BLaER1 (cell line): ENCODE data around the gene ARFGEF3.

ENCODE experiments used
- H3K27ac ChIP-seq: shearing (Covaris generic); formaldehyde crosslinking; 2 replicates; pipeline ENCODE4 v1.8.1; 2022
- H3K27me3 ChIP-seq: shearing (Covaris generic); formaldehyde crosslinking; 2 replicates; pipeline ENCODE4 v1.8.1; 2022
- H3K36me3 ChIP-seq: shearing (Covaris generic); formaldehyde crosslinking; 2 replicates; pipeline ENCODE4 v1.8.1; 2022
- H3K4me1 ChIP-seq: shearing (Covaris generic); formaldehyde crosslinking; 2 replicates; pipeline ENCODE4 v1.8.1; 2022
- H3K4me2 ChIP-seq: shearing (Covaris generic); formaldehyde crosslinking; 2 replicates; pipeline ENCODE4 v1.8.1; 2022
- H3K4me3 ChIP-seq: shearing (Covaris generic); formaldehyde crosslinking; 2 replicates; pipeline ENCODE4 v1.8.1; 2022
- H3K9ac ChIP-seq: shearing (Covaris generic); formaldehyde crosslinking; 2 replicates; pipeline ENCODE4 v1.8.1; 2022
- H3K9me3 ChIP-seq: shearing (Covaris generic); formaldehyde crosslinking; 2 replicates; pipeline ENCODE4 v1.8.1; 2022
- H4K20me1 ChIP-seq: shearing (Covaris generic); formaldehyde crosslinking; 2 replicates; pipeline ENCODE4 v1.8.1; 2022
- Cebpa-rat ChIP-seq: shearing (Covaris generic); IDR thresholded peaks from 2 replicates; pipeline ENCODE4 v1.8.1; 2022

The ARFGEF3 gene

GRCh38 chr6:138289739-138290138 is 128.0 kb downstream of the ARFGEF3 start:
- Histone ChIP-seq H3K9ac (no peak overlapping the region), H3K4me3 (no peak overlapping the region), H3K4me1 (no peaks in the 10 kb centered on the region), H3K27ac (no peak overlapping the region), H4K20me1 (no peaks in the 10 kb centered on the region), H3K36me3 (no peaks in the 10 kb centered on the region), H3K9me3 (no peaks in the 10 kb centered on the region), H3K4me2 (no peak overlapping the region), H3K27me3 (no peaks in the 10 kb centered on the region)
- TF ChIP-seq Cebpa-rat = no peak

- Histone ChIP-seq H3K4me1 (no peaks in the 10 kb centered on the region), H3K27ac (no peak overlapping the region), H3K27me3 (no peaks in the 10 kb centered on the region), H3K9me3 (no peaks in the 10 kb centered on the region), H3K4me2 (no peak overlapping the region), H3K9ac (no peak overlapping the region), H3K4me3 (no peak overlapping the region), H4K20me1 (no peaks in the 10 kb centered on the region), H3K36me3 (no peaks in the 10 kb centered on the region)
- no peak for TF ChIP-seq Cebpa-rat
Measured at GRCh38 chr6:138290423-138290962, 128.8 kb downstream of the ARFGEF3 start.

DNA sequence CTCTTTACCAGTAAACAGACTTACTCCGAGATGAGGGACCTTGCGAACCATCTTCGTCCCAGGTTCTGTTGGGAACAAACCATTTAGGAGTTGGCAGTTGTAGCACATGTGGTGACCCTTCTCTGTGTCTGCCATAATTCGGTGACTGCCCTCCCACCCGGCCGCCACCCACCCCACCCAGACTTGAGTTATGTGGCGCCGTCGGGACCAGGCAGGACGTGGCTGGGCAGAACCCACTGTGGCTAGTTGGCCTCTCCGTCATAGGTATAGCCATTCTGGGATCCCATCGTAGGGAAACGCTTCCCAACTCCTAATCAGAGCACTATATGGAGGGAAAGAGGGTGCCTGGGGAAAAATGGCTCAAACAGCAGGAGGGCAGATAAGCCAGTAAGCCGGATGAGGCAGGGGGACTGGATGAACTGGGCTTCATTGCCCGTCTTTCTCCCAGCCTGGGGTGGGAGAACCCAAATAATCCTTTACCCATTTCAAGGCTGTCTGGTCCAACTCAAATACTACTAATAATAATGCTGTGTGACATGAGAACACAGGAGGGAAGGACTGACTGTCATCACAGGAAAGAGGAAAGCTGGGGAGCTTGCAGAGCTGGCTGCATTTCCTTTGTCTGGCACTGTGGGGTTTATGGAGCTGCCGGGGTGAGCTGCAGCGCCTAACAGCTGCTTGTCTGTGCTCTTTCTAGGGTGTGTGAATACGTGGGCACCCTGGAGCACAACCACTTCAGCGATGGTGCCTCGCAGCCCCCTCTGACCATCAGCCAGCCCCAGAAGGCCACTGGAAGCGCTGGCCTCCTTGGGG is 129.5 kb downstream of the ARFGEF3 start:
- no peak overlapping the region for H3K4me3 ChIP-seq
- H3K27ac ChIP-seq = no peak overlapping the region
- H4K20me1 ChIP-seq = no peaks in the 10 kb centered on the region
- no peak for TF ChIP-seq Cebpa-rat
- H3K9me3 ChIP-seq = no peaks in the 10 kb centered on the region
- no peak overlapping the region for H3K4me2 ChIP-seq
- no peak overlapping the region for H3K9ac ChIP-seq
- H3K4me1 ChIP-seq = no peaks in the 10 kb centered on the region
- no peaks in the 10 kb centered on the region for H3K36me3 ChIP-seq
- H3K27me3 ChIP-seq = no peaks in the 10 kb centered on the region

GRCh38 chr6:138291849-138292181 is 130.1 kb downstream of the ARFGEF3 start:
- H3K27ac ChIP-seq = no peak overlapping the region
- TF ChIP-seq Cebpa-rat = no peak
- H3K9ac ChIP-seq = no peak overlapping the region
- H3K4me3 ChIP-seq = no peak overlapping the region
- H4K20me1 ChIP-seq = no peaks in the 10 kb centered on the region
- H3K27me3 ChIP-seq = no peaks in the 10 kb centered on the region
- H3K4me2 ChIP-seq = no peak overlapping the region
- no peaks in the 10 kb centered on the region for H3K4me1 ChIP-seq
- no peaks in the 10 kb centered on the region for H3K9me3 ChIP-seq
- H3K36me3 ChIP-seq = no peaks in the 10 kb centered on the region

GRCh38 chr6:138292482-138292881 is 130.7 kb downstream of the ARFGEF3 start:
- H3K9me3 ChIP-seq = no peaks in the 10 kb centered on the region
- H4K20me1 ChIP-seq = no peaks in the 10 kb centered on the region
- no peaks in the 10 kb centered on the region for H3K36me3 ChIP-seq
- no peak overlapping the region for H3K4me2 ChIP-seq
- H3K27me3 ChIP-seq = no peaks in the 10 kb centered on the region
- H3K27ac ChIP-seq = no peak overlapping the region
- no peak overlapping the region for H3K4me3 ChIP-seq
- H3K9ac ChIP-seq = no peak overlapping the region
- TF ChIP-seq Cebpa-rat = no peak
- H3K4me1 ChIP-seq = no peaks in the 10 kb centered on the region

GRCh38 chr6:138293428-138294395 is 132.0 kb downstream of the ARFGEF3 start:
- H3K36me3 ChIP-seq = no peaks in the 10 kb centered on the region
- no peak overlapping the region for H3K4me3 ChIP-seq
- H3K9me3 ChIP-seq = no peaks in the 10 kb centered on the region
- no peaks in the 10 kb centered on the region for H3K27me3 ChIP-seq
- no peaks in the 10 kb centered on the region for H4K20me1 ChIP-seq
- H3K9ac ChIP-seq = no peak overlapping the region
- H3K4me1 ChIP-seq = no peaks in the 10 kb centered on the region
- no peak overlapping the region for H3K4me2 ChIP-seq
- TF ChIP-seq Cebpa-rat = no peak
- H3K27ac ChIP-seq = no peak overlapping the region

DNA sequence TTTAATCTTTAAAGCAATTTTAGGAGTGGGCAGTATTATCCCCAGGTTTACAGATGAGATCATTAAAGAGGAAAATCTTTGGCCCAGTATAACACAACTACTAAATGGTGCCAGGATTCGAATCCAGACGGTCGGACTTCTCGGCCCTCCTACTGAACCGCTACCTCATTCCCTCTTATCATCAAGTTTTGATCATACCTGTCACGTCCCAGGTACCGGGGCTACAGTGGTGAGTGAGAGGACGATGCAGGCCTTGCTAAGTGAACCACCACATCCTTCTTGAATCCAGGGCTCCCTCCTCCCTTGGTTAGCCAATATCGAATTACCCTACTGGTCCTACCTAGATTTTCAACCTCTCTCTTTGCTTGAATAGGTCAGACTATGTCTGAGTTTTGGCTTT is 134.6 kb downstream of the ARFGEF3 start:
- no peak overlapping the region for H3K4me3 ChIP-seq
- no peaks in the 10 kb centered on the region for H3K36me3 ChIP-seq
- no peak overlapping the region for H3K9ac ChIP-seq
- H3K27me3 ChIP-seq = no peaks in the 10 kb centered on the region
- no peaks in the 10 kb centered on the region for H4K20me1 ChIP-seq
- no peak overlapping the region for H3K4me2 ChIP-seq
- no peaks in the 10 kb centered on the region for H3K4me1 ChIP-seq
- H3K9me3 ChIP-seq = no peaks in the 10 kb centered on the region
- no peak overlapping the region for H3K27ac ChIP-seq
- no peak for TF ChIP-seq Cebpa-rat

DNA sequence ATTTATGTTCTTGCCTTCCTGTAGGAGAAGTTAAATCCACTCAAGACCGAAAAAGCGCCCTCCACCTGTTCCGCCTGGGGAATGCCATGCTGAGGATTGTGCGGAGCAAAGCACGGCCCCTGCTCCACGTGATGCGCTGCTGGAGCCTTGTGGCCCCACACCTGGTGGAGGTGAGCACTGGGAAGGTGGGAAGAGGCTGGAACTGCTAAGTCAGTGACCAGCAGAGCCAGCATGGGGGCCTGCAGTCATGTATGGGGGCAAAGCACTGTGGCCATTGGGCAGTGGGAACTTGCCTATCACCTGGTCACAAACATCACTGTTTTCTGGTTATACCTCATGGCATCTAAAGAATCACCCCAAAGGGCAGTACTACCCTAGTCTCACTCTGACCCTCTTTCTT is 135.0 kb downstream of the ARFGEF3 start:
- H3K27ac ChIP-seq = no peak overlapping the region
- H3K27me3 ChIP-seq = no peaks in the 10 kb centered on the region
- no peak for TF ChIP-seq Cebpa-rat
- no peak overlapping the region for H3K9ac ChIP-seq
- H4K20me1 ChIP-seq = no peaks in the 10 kb centered on the region
- no peaks in the 10 kb centered on the region for H3K4me1 ChIP-seq
- no peaks in the 10 kb centered on the region for H3K9me3 ChIP-seq
- H3K36me3 ChIP-seq = no peaks in the 10 kb centered on the region
- no peak overlapping the region for H3K4me2 ChIP-seq
- H3K4me3 ChIP-seq = no peak overlapping the region

GRCh38 chr6:138297761-138298298 is 136.1 kb downstream of the ARFGEF3 start:
- TF ChIP-seq Cebpa-rat = no peak
- Histone ChIP-seq H3K27ac (no peak overlapping the region), H3K4me2 (no peak overlapping the region), H3K4me3 (no peak overlapping the region), H3K9me3 (no peaks in the 10 kb centered on the region), H3K9ac (no peak overlapping the region), H3K36me3 (no peaks in the 10 kb centered on the region), H4K20me1 (no peaks in the 10 kb centered on the region), H3K27me3 (no peaks in the 10 kb centered on the region), H3K4me1 (no peaks in the 10 kb centered on the region)

DNA sequence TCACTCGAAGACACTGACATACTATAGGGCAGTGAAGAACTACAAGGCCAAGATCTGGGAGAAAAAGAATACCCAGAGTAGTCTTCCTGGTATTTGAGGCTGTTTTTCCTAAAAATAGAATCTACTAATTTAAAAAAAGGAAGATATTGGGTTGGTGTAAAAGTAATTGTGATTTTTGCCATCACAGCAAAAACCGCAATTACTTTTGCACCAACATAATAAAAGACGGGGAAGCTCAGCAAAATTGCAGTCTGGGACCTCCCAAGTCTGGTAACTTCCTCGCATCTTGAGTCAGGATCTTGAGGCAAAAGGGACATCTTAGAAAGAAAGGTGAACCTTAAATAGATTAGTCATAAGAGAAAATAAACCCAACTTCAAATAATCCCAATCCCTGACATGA is 138.7 kb downstream of the ARFGEF3 start:
- H3K4me3 ChIP-seq = no peak overlapping the region
- no peak overlapping the region for H3K27ac ChIP-seq
- H3K4me2 ChIP-seq = no peak overlapping the region

More for the DNA sequence above, 138.7 kb downstream of the ARFGEF3 start:
- no peaks in the 10 kb centered on the region for H3K36me3 ChIP-seq
- no peaks in the 10 kb centered on the region for H4K20me1 ChIP-seq
- no peak overlapping the region for H3K9ac ChIP-seq
- H3K4me1 ChIP-seq = no peaks in the 10 kb centered on the region
- no peaks in the 10 kb centered on the region for H3K9me3 ChIP-seq
- TF ChIP-seq Cebpa-rat = no peak
- H3K27me3 ChIP-seq = no peaks in the 10 kb centered on the region
